T-helper 17 cell (primary cell): ENCODE data around the gene ZNHIT2. TPM values are rescaled to one million over a fixed set of nuclear protein-coding genes. Genes with fewer than 3 reads are reported as not detected.
"Not testable (repeated sequence)": the region's sequence is repeated elsewhere in the genome, so short reads cannot be mapped to it uniquely, and the experiment has no call there.

Source experiments
- ATAC-seq: fragments of 150-1000 bp; cut with Tn5 transposase; 2 replicates; pipeline ENCODE4 v1.10.0; 2021; ENCODE audit warnings: mild to moderate bottlenecking, moderate library complexity
- DNase-seq, 3 donors: peaks; one replicate each; pipeline versions ENCODE4 v3.0.0 to v3.0.0-alpha.2; 2020 to 2021
- H3K9me3 ChIP-seq: one replicate; pipeline ENCODE4 v1.7.0; 2013; ENCODE audit warnings: low read length, mild to moderate bottlenecking; ENCODE audit not compliant: control insufficient read depth, poor library complexity, severe bottlenecking
- H3K27ac Mint-ChIP-seq: one replicate; pipeline ENCODE4 v1.8.0; 2022; ENCODE audit warnings: mild to moderate bottlenecking, moderate library complexity, mixed read lengths
- H3K27me3 Mint-ChIP-seq: one replicate; pipeline ENCODE4 v1.8.0; 2022; ENCODE audit warnings: mixed read lengths
- H3K36me3 Mint-ChIP-seq: one replicate; pipeline ENCODE4 v1.8.0; 2022; ENCODE audit warnings: low read depth, mixed read lengths
- H3K4me1 Mint-ChIP-seq: one replicate; pipeline ENCODE4 v1.8.0; 2022; ENCODE audit warnings: mild to moderate bottlenecking, mixed read lengths
- H3K4me3 Mint-ChIP-seq: one replicate; pipeline ENCODE4 v1.8.0; 2022; ENCODE audit warnings: mild to moderate bottlenecking, moderate library complexity, mixed read lengths
- total RNA-seq, 4 donors: library from RNA in 2 of 4; stranded (reverse) in 2 of 4; gene quantifications; one replicate each; pipeline ENCODE4 v1.2.3 and lab custom pipeline; 2022 to 2026

The ZNHIT2 gene
- total RNA-seq, 2 donors from 2014 or later: 7.5 to 8.7 TPM

GRCh38 chr11:65150131-65150508, 32.6 kb upstream of the ZNHIT2 start:
- H3K36me3 Mint-ChIP-seq, DNase-seq, H3K9me3 ChIP-seq, ATAC-seq, H3K27ac Mint-ChIP-seq, H3K4me1 Mint-ChIP-seq, H3K4me3 Mint-ChIP-seq, H3K27me3 Mint-ChIP-seq: not testable (repeated sequence)

GRCh38 chr11:65148657-65149056, 31.2 kb upstream of the ZNHIT2 start:
- DNase-seq: no peak
- no peaks in the 10 kb centered on the region for H3K9me3 ChIP-seq
- no peak overlapping the region for H3K4me3 Mint-ChIP-seq
- H3K36me3 Mint-ChIP-seq: peaks cover 2% of the 10 kb centered on the region
- H3K27ac Mint-ChIP-seq: no peak overlapping the region
- peaks cover 6% of the 10 kb centered on the region for H3K27me3 Mint-ChIP-seq
- peaks cover 6% of the 10 kb centered on the region for H3K4me1 Mint-ChIP-seq
- no peak for ATAC-seq

DNA sequence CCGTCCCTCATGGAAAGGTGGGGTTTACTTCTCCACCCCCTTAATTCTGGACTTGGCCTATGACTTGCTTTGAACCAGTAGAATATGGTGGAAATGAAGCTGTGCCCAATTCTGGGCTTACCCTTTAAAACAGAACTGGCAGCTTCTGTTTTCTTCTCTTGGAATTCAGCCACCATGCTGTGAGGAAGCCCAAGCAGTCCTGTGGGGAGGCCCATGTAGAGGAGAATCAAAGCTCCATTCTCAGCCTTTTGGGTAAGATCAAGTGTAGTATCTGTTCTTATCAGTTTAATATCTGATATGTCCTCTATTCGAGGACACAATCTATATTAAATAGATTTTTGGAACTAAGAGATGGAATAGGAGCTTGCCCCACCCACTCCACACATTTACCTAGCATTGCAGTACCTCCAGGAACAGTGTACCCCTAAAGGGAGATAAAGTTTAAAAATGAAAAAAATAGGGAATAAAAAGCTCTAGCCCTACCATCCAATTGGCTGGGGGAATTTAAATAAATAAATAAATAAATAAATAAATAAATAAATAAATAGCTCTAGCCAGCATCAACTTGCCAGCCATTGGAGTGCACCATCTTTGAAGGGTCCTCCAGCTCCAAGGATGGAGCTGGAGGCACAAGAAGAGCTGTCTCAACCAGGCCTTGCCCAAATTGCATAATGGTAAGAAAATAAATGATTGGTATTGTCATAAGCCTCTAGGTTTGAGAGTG, 30.0 kb upstream of the ZNHIT2 start:
- no peaks in the 10 kb centered on the region for H3K9me3 ChIP-seq
- ATAC-seq (no peak), DNase-seq (no peak)
- Mint-ChIP-seq H3K27me3 (peaks cover 6% of the 10 kb centered on the region), H3K36me3 (peaks cover 2% of the 10 kb centered on the region), H3K4me1 (peaks cover 6% of the 10 kb centered on the region), H3K27ac (no peak overlapping the region), H3K4me3 (no peak overlapping the region)

DNA sequence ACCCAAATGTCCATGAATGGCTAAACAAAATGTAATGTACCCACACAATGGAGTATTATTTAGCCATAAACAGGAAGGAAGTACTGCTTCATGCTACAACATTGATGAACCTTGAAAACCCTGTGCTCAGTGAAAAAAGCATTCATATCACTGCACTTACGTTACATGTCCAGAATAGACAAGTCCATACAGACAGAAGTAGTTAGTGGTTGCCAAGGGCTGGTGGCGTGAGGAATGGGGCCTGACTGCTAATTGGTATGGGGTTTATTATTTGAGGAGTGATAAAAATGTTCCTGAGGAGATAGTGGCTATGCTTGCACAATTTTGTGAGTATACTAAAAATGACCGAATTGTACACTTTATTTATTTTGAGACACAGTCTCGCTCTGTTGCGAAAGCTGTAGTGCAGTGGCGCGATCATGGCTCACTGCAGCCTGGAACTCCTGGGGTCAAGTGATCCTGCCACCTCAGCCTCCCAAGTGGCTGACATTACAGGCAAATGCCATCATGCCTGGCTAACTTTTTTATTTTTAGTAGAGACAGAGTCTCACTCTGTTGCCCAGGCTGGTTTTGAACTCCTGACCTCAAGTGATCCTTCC, 24.5 kb upstream of the ZNHIT2 start:
- H3K9me3 ChIP-seq: no peaks in the 10 kb centered on the region
- no peak overlapping the region for H3K4me3 Mint-ChIP-seq
- no peaks in the 10 kb centered on the region for H3K4me1 Mint-ChIP-seq
- ATAC-seq (no peak), DNase-seq (no peak)
- no peak overlapping the region for H3K27ac Mint-ChIP-seq
- H3K36me3 Mint-ChIP-seq: no peaks in the 10 kb centered on the region
- H3K27me3 Mint-ChIP-seq: peaks cover 6% of the 10 kb centered on the region

- peak overlapping the region; percentile 85 for H3K4me3 Mint-ChIP-seq
- peaks cover 28% of the 10 kb centered on the region for H3K4me1 Mint-ChIP-seq
- no peaks in the 10 kb centered on the region for H3K36me3 Mint-ChIP-seq
- DNase-seq: no peak
- no peaks in the 10 kb centered on the region for H3K27me3 Mint-ChIP-seq
- no peak for ATAC-seq
- peak overlapping the region; percentile 100 for H3K27ac Mint-ChIP-seq
- H3K9me3 ChIP-seq: no peaks in the 10 kb centered on the region
Measured at GRCh38 chr11:65136515-65137096, 19.1 kb upstream of the ZNHIT2 start.

DNA sequence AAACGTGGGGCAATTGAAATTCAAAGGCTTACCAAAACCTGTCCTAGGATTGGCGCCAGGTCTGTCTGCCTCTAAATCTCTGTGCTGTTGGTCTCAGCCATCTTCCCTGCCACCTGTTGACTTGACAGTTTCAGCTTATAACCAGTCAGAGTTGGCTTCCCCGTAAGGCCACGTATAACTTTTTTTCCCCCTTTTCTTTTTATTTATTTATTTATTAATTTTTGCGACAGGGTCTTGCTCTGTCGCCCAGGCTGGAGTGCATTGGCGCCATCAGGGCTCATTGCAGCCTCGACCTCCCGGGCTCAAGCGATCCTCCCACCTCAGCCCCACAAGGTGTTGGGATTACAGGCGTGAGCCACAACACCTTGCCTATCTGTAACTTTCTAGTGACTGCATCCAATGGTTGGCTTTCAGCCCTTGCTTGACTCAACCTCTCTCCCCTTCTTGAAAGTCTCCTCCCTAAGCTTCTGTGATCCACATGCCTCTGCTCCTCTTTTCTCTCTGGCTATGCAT, 18.2 kb upstream of the ZNHIT2 start:
- peak overlapping the region; percentile 98 for H3K4me3 Mint-ChIP-seq
- H3K9me3 ChIP-seq: no peaks in the 10 kb centered on the region
- peaks cover 5% of the 10 kb centered on the region for H3K36me3 Mint-ChIP-seq
- peak overlapping the region; percentile 100 for H3K27ac Mint-ChIP-seq
- DNase-seq (no peak), ATAC-seq (no peak)
- peaks cover 32% of the 10 kb centered on the region for H3K4me1 Mint-ChIP-seq
- H3K27me3 Mint-ChIP-seq: no peaks in the 10 kb centered on the region

DNA sequence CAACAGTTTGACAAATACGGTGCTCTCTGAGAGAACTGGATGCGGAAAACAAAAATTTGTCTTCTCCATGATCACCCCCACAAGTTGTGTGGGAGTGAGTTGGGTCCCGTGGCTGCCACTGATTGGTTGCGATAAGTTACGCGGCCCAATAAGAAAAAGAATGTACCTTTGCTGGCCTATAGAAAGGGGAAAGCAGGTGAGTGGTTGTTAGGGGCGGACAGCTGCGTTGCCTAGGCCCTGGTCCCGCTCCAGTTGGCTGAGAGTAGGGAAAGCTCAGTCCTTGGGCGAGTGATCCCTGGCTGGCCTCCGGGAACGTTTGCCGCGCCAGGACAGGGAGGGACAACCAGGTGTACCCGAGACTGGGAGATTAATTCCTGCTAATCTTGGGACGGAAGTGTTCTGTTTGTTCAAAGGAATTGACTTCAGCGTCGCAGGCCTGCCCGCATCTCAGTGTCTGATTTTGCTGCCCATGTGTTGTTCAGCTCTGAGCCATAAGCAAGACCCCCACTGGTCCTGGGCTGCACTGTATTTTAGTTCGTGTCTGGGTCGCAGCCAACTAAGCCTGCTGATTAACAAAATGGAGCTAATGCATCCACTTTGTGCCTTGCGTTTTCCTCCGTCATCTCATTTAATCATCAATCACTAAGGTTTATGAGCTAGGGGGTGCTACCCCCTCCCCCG, 17.6 kb upstream of the ZNHIT2 start:
- H3K9me3 ChIP-seq: no peaks in the 10 kb centered on the region
- H3K36me3 Mint-ChIP-seq: peaks cover 5% of the 10 kb centered on the region
- H3K4me3 Mint-ChIP-seq: peak overlapping the region; percentile 98
- peak; percentile 64 to 76 (median 66) for DNase-seq
- H3K27ac Mint-ChIP-seq: peak overlapping the region; percentile 100
- peaks cover 32% of the 10 kb centered on the region for H3K4me1 Mint-ChIP-seq
- H3K27me3 Mint-ChIP-seq: no peaks in the 10 kb centered on the region
- peak; percentile 88 for ATAC-seq

DNA sequence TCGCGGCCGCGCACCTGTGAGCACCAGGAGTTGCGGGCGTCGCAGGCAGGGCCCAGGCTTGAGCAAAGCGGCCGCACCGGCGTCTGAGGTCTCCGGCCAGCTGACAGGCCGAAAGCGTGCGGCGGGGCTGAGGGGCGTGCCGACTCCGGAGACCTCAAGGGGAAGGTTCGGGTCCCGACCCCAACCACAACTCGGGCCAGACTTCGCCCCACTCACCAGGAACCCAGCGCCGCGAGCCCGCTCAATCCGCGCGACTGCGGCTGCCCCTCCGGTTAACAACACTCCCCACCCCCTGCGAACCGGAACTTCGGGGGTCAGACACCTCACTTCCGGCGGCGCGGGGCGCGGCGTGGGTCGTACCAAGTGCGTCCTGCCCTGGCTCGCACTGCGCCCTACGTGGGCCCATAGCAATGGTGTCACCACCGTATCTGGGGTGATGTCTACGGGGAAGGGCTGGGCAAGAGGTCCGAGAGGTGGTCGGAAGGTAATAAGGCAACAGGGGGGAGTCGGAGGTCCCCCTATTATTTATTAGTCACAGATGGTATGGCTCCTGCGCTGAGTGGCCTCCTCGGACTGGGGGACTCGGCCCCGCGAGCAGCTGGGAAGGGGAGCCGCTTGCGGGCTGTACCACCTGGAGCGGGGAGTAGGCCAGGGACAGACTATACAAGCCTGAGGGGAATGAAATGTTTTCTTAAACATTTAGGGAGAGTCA, 16.9 kb upstream of the ZNHIT2 start, which contains the start of gene SYVN1:
TSS of gene SYVN1 (minus strand) at position 280 of the 712 bp plus-strand sequence. CDS start 918 bp downstream, outside the sequence.
- ATAC-seq (peak; percentile 81), DNase-seq (peak; percentile 84 to 87 (median 85))
- peaks cover 5% of the 10 kb centered on the region for H3K36me3 Mint-ChIP-seq
- peak within 1 kb of the TSS; percentile 98 for H3K4me3 Mint-ChIP-seq
- peaks cover 32% of the 10 kb centered on the region for H3K4me1 Mint-ChIP-seq
- H3K27ac Mint-ChIP-seq: peak within 1 kb of the TSS; percentile 100
- no peaks in the 10 kb centered on the region for H3K9me3 ChIP-seq
- H3K27me3 Mint-ChIP-seq: no peaks in the 10 kb centered on the region

- peaks cover 5% of the 10 kb centered on the region for H3K36me3 Mint-ChIP-seq
- H3K27ac Mint-ChIP-seq: peak overlapping the region; percentile 100
- H3K4me3 Mint-ChIP-seq: peak overlapping the region; percentile 98
- DNase-seq (no peak), ATAC-seq (no peak)
- H3K9me3 ChIP-seq: no peaks in the 10 kb centered on the region
- H3K4me1 Mint-ChIP-seq: peaks cover 32% of the 10 kb centered on the region
- H3K27me3 Mint-ChIP-seq: no peaks in the 10 kb centered on the region
Measured at GRCh38 chr11:65133724-65134123, 16.2 kb upstream of the ZNHIT2 start.

- no peaks in the 10 kb centered on the region for H3K9me3 ChIP-seq
- Mint-ChIP-seq H3K4me3 (peak overlapping the region; percentile 98), H3K27me3 (no peaks in the 10 kb centered on the region), H3K4me1 (peaks cover 32% of the 10 kb centered on the region), H3K27ac (peak overlapping the region; percentile 100), H3K36me3 (peaks cover 5% of the 10 kb centered on the region)
- no peak for ATAC-seq
- peak in 2 of 3 donors; percentile 40 for DNase-seq
Measured at GRCh38 chr11:65132988-65133700, 15.6 kb upstream of the ZNHIT2 start.

- Mint-ChIP-seq H3K27me3 (no peaks in the 10 kb centered on the region), H3K4me1 (peaks cover 32% of the 10 kb centered on the region), H3K4me3 (peak overlapping the region; percentile 98), H3K36me3 (peaks cover 5% of the 10 kb centered on the region), H3K27ac (peak overlapping the region; percentile 100)
- no peak for ATAC-seq
- DNase-seq: no peak
- no peaks in the 10 kb centered on the region for H3K9me3 ChIP-seq
Measured at GRCh38 chr11:65132238-65132987, 14.9 kb upstream of the ZNHIT2 start.

DNA sequence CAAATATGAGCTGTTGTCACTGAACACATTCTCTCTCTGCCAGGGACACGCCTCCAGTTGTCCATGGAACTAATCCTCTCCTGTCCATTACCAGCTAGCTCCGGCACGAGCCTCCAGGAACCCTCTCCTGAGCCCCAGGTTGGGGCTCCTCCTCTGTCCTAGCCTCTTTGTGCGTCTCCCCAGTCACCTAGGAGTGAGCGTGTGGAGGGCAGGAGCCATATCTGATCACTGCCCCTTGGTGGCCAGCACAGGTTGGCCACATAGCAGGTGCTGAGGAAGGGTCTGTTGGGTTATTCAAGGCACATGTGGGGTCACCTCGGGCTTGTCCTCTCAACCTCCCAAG, 14.4 kb upstream of the ZNHIT2 start:
- H3K36me3 Mint-ChIP-seq: peaks cover 5% of the 10 kb centered on the region
- peaks cover 32% of the 10 kb centered on the region for H3K4me1 Mint-ChIP-seq
- DNase-seq (no peak), ATAC-seq (no peak)
- H3K4me3 Mint-ChIP-seq: peak overlapping the region; percentile 98
- peak overlapping the region; percentile 100 for H3K27ac Mint-ChIP-seq
- H3K27me3 Mint-ChIP-seq: no peaks in the 10 kb centered on the region
- H3K9me3 ChIP-seq: no peaks in the 10 kb centered on the region
